ENCODE results near the gene SBF2.

GRCh38 chr11:9741260-9741659 lies 552.8 kb downstream of the SBF2 start:
- TF ChIP-seq CTCF (IDR thresholded peaks at IDR 0.05; ENCODE audit: insufficient read depth, low read length, poor library complexity, severe bottlenecking) (no peak), EZH2phosphoT487 (conservative IDR thresholded peaks at IDR 0.05; ENCODE audit: low read length) (no peak)

Data from SU-DHL-6 (cell line).